ENCODE data around the gene SIRT7. TPM values are rescaled to one million over a fixed set of nuclear protein-coding genes. Genes with fewer than 3 reads are reported as not detected.

The SIRT7 gene
- total RNA-seq, 1 donor from 2014 or later, result 30.2 TPM

DNA sequence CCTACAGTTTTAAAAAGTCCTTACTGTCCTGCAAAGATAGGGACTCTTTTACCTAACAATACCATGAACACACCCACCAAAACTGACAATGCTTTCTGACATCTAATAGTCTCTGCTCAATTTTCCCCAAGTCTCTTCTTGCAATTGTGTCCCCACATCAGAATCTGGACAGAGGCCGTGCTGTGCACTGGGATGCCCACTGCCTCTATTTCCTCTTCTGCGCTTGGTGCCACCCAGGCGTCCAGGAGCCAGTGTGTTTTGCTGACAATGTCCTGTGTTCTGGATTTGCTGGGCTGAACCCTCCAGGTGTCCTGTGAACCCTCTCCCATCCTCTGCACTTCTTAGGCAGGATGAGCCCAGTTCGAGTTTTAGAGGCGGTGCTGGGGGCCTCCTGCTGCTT, 40.4 kb downstream of the SIRT7 start:
- Mint-ChIP-seq H3K27ac (ENCODE audit: unreplicated experiment) (no peak overlapping the region), H3K36me3 (ENCODE audit: low read depth, unreplicated experiment) (peaks cover 6% of the 10 kb centered on the region), H3K4me1 (ENCODE audit: low read depth, unreplicated experiment) (no peaks in the 10 kb centered on the region), H3K27me3 (ENCODE audit: low read depth, unreplicated experiment) (no peaks in the 10 kb centered on the region), H3K4me3 (ENCODE audit: unreplicated experiment) (no peak overlapping the region), H3K9me3 (ENCODE audit: unreplicated experiment) (no peaks in the 10 kb centered on the region)
- H3K27ac ChIP-seq (ENCODE audit: low read depth, low read length), result no peak overlapping the region
- H3K36me3 ChIP-seq (ENCODE audit: insufficient read depth, low read length), result peaks cover 15% of the 10 kb centered on the region
- no peaks in the 10 kb centered on the region for H3K9me3 ChIP-seq (ENCODE audit: insufficient read depth, low read depth, low read length)
- no peak for FAIRE-seq
- H3K4me3 ChIP-seq (ENCODE audit: insufficient read depth, low read depth, low read length), result no peak overlapping the region
- no peak for DNase-seq (ENCODE audit: low read depth)
- H3K4me1 ChIP-seq (ENCODE audit: insufficient read depth, low read length), result no peaks in the 10 kb centered on the region
- no peak overlapping the region for H3K9ac ChIP-seq (ENCODE audit: low read length)
- no peak overlapping the region for H3K4me2 ChIP-seq (ENCODE audit: low read length)
- peaks cover 15% of the 10 kb centered on the region for H3K79me2 ChIP-seq (ENCODE audit: insufficient read depth, low read length)
- peaks cover 10% of the 10 kb centered on the region for H4K20me1 ChIP-seq (ENCODE audit: insufficient read depth, low read length)
- no peak overlapping the region for H2AFZ ChIP-seq (ENCODE audit: low read depth, low read length)
- H3K27me3 ChIP-seq (ENCODE audit: insufficient read depth, low read length), result no peaks in the 10 kb centered on the region
- TF ChIP-seq, protein P1, sequence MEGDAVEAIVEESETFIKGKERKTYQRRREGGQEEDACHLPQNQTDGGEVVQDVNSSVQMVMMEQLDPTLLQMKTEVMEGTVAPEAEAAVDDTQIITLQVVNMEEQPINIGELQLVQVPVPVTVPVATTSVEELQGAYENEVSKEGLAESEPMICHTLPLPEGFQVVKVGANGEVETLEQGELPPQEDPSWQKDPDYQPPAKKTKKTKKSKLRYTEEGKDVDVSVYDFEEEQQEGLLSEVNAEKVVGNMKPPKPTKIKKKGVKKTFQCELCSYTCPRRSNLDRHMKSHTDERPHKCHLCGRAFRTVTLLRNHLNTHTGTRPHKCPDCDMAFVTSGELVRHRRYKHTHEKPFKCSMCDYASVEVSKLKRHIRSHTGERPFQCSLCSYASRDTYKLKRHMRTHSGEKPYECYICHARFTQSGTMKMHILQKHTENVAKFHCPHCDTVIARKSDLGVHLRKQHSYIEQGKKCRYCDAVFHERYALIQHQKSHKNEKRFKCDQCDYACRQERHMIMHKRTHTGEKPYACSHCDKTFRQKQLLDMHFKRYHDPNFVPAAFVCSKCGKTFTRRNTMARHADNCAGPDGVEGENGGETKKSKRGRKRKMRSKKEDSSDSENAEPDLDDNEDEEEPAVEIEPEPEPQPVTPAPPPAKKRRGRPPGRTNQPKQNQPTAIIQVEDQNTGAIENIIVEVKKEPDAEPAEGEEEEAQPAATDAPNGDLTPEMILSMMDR (IDR thresholded peaks at IDR 0.05; ENCODE audit: insufficient read depth, low read depth, low read length), result no peak
- no peak for TF ChIP-seq EZH2 (IDR thresholded peaks at IDR 0.05; ENCODE audit: insufficient read depth, low read length)

DNA sequence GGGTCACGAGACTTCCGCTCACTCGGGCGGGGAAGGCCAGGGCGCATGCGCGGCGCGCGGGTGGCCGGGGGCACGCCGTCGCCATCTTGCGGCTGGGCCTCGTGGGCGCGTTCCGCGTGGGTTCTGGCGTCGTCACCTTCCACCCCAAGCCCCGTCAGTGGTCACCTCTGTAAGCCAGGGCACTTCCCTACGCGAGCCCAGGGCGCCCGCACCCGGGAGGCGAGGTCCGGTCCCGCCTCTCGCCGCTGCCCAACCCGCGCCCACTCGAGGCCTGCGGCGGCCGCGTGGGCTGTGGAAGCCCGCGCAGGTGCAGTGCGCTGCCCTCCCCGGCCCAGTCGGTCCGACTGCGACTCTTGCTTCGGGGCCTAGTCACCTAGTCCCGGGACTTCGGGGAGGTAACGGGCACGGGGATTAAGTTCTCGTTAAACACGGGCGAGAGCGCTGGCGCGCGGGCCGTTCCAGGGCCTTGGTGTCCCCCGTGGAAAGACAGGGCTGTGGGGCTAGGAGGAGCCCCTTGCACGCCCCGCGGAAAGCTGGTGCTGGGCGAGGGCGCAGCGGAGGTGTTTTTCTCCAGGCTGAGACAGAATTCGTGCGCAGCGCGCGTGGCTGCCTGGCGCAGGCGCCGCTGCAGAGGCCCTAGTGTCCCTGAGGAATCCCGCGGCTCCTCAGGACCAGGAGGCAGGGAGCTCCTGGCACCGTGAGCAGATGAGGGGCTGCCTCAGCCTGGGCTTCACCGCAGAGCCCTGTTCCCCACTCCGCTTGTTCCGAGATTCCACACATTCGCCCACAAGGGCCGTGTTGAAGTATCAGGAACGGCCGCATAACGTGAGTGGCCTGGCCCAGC, 46.4 kb downstream of the SIRT7 start:
- peaks cover 45% of the 10 kb centered on the region for H3K79me2 ChIP-seq (ENCODE audit: insufficient read depth, low read length)
- H3K4me3 Mint-ChIP-seq (ENCODE audit: unreplicated experiment), result peak overlapping the region; percentile 83
- no peaks in the 10 kb centered on the region for H3K27me3 ChIP-seq (ENCODE audit: insufficient read depth, low read length)
- DNase-seq (ENCODE audit: low read depth) (peak; percentile 65), FAIRE-seq (no peak)
- H3K36me3 ChIP-seq (ENCODE audit: insufficient read depth, low read length), result peaks cover 5% of the 10 kb centered on the region
- no peaks in the 10 kb centered on the region for H3K27me3 Mint-ChIP-seq (ENCODE audit: low read depth, unreplicated experiment)
- peak overlapping the region; percentile 95 for H3K4me2 ChIP-seq (ENCODE audit: low read length)
- peaks cover 3% of the 10 kb centered on the region for H3K36me3 Mint-ChIP-seq (ENCODE audit: low read depth, unreplicated experiment)
- no peaks in the 10 kb centered on the region for H3K9me3 Mint-ChIP-seq (ENCODE audit: unreplicated experiment)
- H3K27ac Mint-ChIP-seq (ENCODE audit: unreplicated experiment), result peak overlapping the region; percentile 89
- H3K4me1 Mint-ChIP-seq (ENCODE audit: low read depth, unreplicated experiment), result peaks cover 14% of the 10 kb centered on the region
- TF ChIP-seq, protein P1 (IDR thresholded peaks at IDR 0.05; ENCODE audit: insufficient read depth, low read depth, low read length), result no peak
- no peak for TF ChIP-seq EZH2 (IDR thresholded peaks at IDR 0.05; ENCODE audit: insufficient read depth, low read length)
- H3K9me3 ChIP-seq (ENCODE audit: insufficient read depth, low read depth, low read length), result no peaks in the 10 kb centered on the region
- H2AFZ ChIP-seq (ENCODE audit: low read depth, low read length), result peak overlapping the region; percentile 90
- peaks cover 37% of the 10 kb centered on the region for H4K20me1 ChIP-seq (ENCODE audit: insufficient read depth, low read length)
- H3K4me1 ChIP-seq (ENCODE audit: insufficient read depth, low read length), result peaks cover 34% of the 10 kb centered on the region
- peak overlapping the region; percentile 68 for H3K4me3 ChIP-seq (ENCODE audit: insufficient read depth, low read depth, low read length)
- H3K27ac ChIP-seq (ENCODE audit: low read depth, low read length), result peak overlapping the region; percentile 94
- H3K9ac ChIP-seq (ENCODE audit: low read length), result peak overlapping the region; percentile 96

DNA sequence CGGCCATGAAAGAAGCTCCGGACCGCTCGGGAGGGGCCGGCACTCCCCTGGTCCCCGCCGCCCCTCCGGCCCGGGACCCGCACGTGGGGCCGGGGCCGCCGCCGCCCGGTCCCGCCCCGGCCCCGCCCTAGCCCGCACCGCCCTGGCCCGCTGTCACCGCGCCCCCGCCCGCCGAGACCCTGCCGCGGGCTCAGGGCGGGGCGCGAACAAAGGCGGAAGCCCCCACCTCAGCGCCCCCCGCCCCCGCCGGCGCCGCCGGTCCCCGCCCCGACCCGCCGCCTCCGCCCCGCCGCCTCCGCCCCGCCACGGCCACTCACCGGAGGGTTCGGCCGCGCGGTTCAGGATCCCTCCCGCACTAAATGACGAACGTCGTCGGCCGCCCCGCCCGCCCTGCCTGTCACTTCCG, 47.0 kb downstream of the SIRT7 start, which contains the start of gene ARHGDIA:
Gene ARHGDIA (minus strand): TSS at position 357 of the 406 bp plus-strand sequence. CDS start 1,407 bp downstream, outside the sequence.
- H4K20me1 ChIP-seq (ENCODE audit: insufficient read depth, low read length), result peaks cover 43% of the 10 kb centered on the region
- FAIRE-seq (no peak), DNase-seq (ENCODE audit: low read depth) (no peak)
- Mint-ChIP-seq H3K9me3 (ENCODE audit: unreplicated experiment) (no peaks in the 10 kb centered on the region), H3K36me3 (ENCODE audit: low read depth, unreplicated experiment) (peaks cover 3% of the 10 kb centered on the region), H3K4me3 (ENCODE audit: unreplicated experiment) (peak within 1 kb of the TSS; percentile 88), H3K27ac (ENCODE audit: unreplicated experiment) (peak within 1 kb of the TSS; percentile 97), H3K4me1 (ENCODE audit: low read depth, unreplicated experiment) (peaks cover 14% of the 10 kb centered on the region), H3K27me3 (ENCODE audit: low read depth, unreplicated experiment) (no peaks in the 10 kb centered on the region)
- H2AFZ ChIP-seq (ENCODE audit: low read depth, low read length), result peak within 1 kb of the TSS; percentile 90
- peaks cover 49% of the 10 kb centered on the region for H3K79me2 ChIP-seq (ENCODE audit: insufficient read depth, low read length)
- peak within 1 kb of the TSS; percentile 94 for H3K27ac ChIP-seq (ENCODE audit: low read depth, low read length)
- H3K36me3 ChIP-seq (ENCODE audit: insufficient read depth, low read length), result peaks cover 5% of the 10 kb centered on the region
- H3K4me1 ChIP-seq (ENCODE audit: insufficient read depth, low read length), result peaks cover 36% of the 10 kb centered on the region
- no peaks in the 10 kb centered on the region for H3K27me3 ChIP-seq (ENCODE audit: insufficient read depth, low read length)
- peak within 1 kb of the TSS; percentile 92 for H3K4me3 ChIP-seq (ENCODE audit: insufficient read depth, low read depth, low read length)
- TF ChIP-seq EZH2 (IDR thresholded peaks at IDR 0.05; ENCODE audit: insufficient read depth, low read length), result no peak
- TF ChIP-seq, protein P1 (IDR thresholded peaks at IDR 0.05; ENCODE audit: insufficient read depth, low read depth, low read length), result no peak
- H3K4me2 ChIP-seq (ENCODE audit: low read length), result peak within 1 kb of the TSS; percentile 99
- H3K9me3 ChIP-seq (ENCODE audit: insufficient read depth, low read depth, low read length), result no peaks in the 10 kb centered on the region
- H3K9ac ChIP-seq (ENCODE audit: low read length), result peak within 1 kb of the TSS; percentile 96
